Transverse colon (tissue), 3 donors: Measurements from ENCODE around the gene PALS1.

Experiments
- POLR2A ChIP-seq: fragments of 450-650 bp; IDR thresholded peaks from one replicate; pipeline ENCODE4 v1.6.1; 2016; ENCODE audit warnings: antibody characterized with exemption, mild to moderate bottlenecking, moderate library complexity
- TF ChIP-seq, protein P1 (sequence below), 5 experiments: fragments of 200-600 bp in 3 of 5; fragments of 450-650 bp in 2 of 5; sonication (generic) in 3 of 5; IDR thresholded peaks; 1 replicate in 2 of 5; 2 replicates in 3 of 5; pipeline ENCODE4 v1.5.1; 2016 to 2017; ENCODE audit warnings: antibody characterized with exemption in 5 of 5, inconsistent platforms in 3 of 5, mild to moderate bottlenecking in 2 of 5, moderate library complexity in 1 of 5

DNA sequence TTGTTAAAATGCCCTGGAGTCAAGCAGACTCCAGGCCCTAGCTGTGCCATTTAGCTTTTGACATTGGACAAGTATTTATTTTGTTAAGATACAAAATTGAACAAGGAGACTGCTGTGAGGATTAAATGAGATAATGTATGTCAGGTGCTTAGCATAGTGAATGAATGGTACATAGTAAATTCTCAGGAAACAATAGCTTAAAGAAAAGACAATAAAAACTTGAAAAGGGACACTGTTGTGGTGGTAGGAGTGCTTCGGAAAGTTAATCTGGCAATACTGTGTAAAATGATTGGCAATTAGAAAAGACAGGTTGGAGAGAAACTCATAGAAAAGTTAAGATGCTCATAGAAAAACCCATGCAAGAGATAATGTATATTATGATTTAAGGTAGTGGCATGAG lies 19.7 kb downstream of the PALS1 start:
- TF ChIP-seq, protein P1, sequence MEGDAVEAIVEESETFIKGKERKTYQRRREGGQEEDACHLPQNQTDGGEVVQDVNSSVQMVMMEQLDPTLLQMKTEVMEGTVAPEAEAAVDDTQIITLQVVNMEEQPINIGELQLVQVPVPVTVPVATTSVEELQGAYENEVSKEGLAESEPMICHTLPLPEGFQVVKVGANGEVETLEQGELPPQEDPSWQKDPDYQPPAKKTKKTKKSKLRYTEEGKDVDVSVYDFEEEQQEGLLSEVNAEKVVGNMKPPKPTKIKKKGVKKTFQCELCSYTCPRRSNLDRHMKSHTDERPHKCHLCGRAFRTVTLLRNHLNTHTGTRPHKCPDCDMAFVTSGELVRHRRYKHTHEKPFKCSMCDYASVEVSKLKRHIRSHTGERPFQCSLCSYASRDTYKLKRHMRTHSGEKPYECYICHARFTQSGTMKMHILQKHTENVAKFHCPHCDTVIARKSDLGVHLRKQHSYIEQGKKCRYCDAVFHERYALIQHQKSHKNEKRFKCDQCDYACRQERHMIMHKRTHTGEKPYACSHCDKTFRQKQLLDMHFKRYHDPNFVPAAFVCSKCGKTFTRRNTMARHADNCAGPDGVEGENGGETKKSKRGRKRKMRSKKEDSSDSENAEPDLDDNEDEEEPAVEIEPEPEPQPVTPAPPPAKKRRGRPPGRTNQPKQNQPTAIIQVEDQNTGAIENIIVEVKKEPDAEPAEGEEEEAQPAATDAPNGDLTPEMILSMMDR (IDR thresholded peaks at IDR 0.05), result no peak
- TF ChIP-seq POLR2A, result no peak
